HEK293T (cell line): Measurements from ENCODE around the gene SEMA5A.

ENCODE experiments used
- CTCF ChIA-PET: fragments of 350-600 bp; formaldehyde crosslinking; extraction: SDS; loops from one replicate; lab custom pipeline; 2021; ENCODE audit warnings: antibody characterized with exemption, inconsistent platforms; lab: Yijun Ruan, JAX
- POLR2A ChIA-PET: fragments of 350-600 bp; formaldehyde crosslinking; extraction: SDS; loops from one replicate; lab custom pipeline; 2020; ENCODE audit warnings: antibody characterized with exemption, inconsistent platforms; lab: Yijun Ruan, JAX
- DNase-seq: peaks from one replicate; pipeline ENCODE4 v3.0.0; 2012; ENCODE audit warnings: mixed read lengths; ENCODE audit errors: extremely low spot score
- ARNT ChIP-seq: fragments of 450-650 bp; IDR thresholded peaks from 2 replicates; pipeline ENCODE4 v1.6.1; 2017; ENCODE audit warnings: mild to moderate bottlenecking
- BHLHE40 ChIP-seq: fragments of 450-650 bp; IDR thresholded peaks from 2 replicates; pipeline ENCODE4 v1.6.1; 2016; ENCODE audit warnings: mild to moderate bottlenecking, moderate library complexity, borderline replicate concordance
- CTBP1 ChIP-seq: fragments of 450-650 bp; IDR thresholded peaks from 2 replicates; pipeline ENCODE4 v1.6.1; 2016; ENCODE audit warnings: borderline replicate concordance
- ELF4 ChIP-seq: fragments of 450-650 bp; IDR thresholded peaks from 2 replicates; pipeline ENCODE4 v1.6.1; 2017; ENCODE audit warnings: antibody characterized with exemption
- FOXA1 ChIP-seq: fragments of 450-650 bp; IDR thresholded peaks from 2 replicates; pipeline ENCODE4 v1.6.1; 2016; ENCODE audit warnings: mild to moderate bottlenecking
- FOXK2 ChIP-seq: fragments of 450-650 bp; IDR thresholded peaks from 2 replicates; pipeline ENCODE4 v1.6.1; 2016; ENCODE audit warnings: mild to moderate bottlenecking
- FOXM1 ChIP-seq: fragments of 450-650 bp; IDR thresholded peaks from 2 replicates; pipeline ENCODE4 v1.6.1; 2017; ENCODE audit warnings: mild to moderate bottlenecking, borderline replicate concordance
- HDGF ChIP-seq: fragments of 450-650 bp; IDR thresholded peaks from 2 replicates; pipeline ENCODE4 v1.6.1; 2017; ENCODE audit warnings: antibody characterized with exemption, borderline replicate concordance
- L3MBTL2 ChIP-seq: fragments of 450-650 bp; conservative IDR thresholded peaks from 2 replicates; pipeline ENCODE4 v1.6.1; 2016; ENCODE audit warnings: mild to moderate bottlenecking
- LEF1 ChIP-seq: fragments of 450-650 bp; IDR thresholded peaks from 2 replicates; pipeline ENCODE4 v1.6.1; 2017; ENCODE audit warnings: mild to moderate bottlenecking, borderline replicate concordance
- NFRKB ChIP-seq: fragments of 450-650 bp; IDR thresholded peaks from 2 replicates; pipeline ENCODE4 v1.6.1; 2016; ENCODE audit warnings: mild to moderate bottlenecking, moderate library complexity
- SP1 ChIP-seq: fragments of 450-650 bp; IDR thresholded peaks from 2 replicates; pipeline ENCODE4 v1.6.1; 2017
- SUZ12 ChIP-seq: fragments of 450-650 bp; IDR thresholded peaks from 2 replicates; pipeline ENCODE4 v1.6.1; 2016; ENCODE audit warnings: mild to moderate bottlenecking
- TARDBP ChIP-seq: fragments of 450-650 bp; IDR thresholded peaks from 2 replicates; pipeline ENCODE4 v1.6.1; 2016
- ZNF384 ChIP-seq: fragments of 450-650 bp; IDR thresholded peaks from 2 replicates; pipeline ENCODE4 v1.6.1; 2016
- TF ChIP-seq, protein P1 (sequence below): fragments of 450-650 bp; IDR thresholded peaks from 2 replicates; pipeline ENCODE4 v1.6.1; 2016

The SEMA5A gene

GRCh38 chr5:9440517-9440916 is 105.4 kb downstream of the SEMA5A start:
- ChIA-PET POLR2A (no interaction called here), CTCF (no interaction called here)
- TF ChIP-seq, protein P1, sequence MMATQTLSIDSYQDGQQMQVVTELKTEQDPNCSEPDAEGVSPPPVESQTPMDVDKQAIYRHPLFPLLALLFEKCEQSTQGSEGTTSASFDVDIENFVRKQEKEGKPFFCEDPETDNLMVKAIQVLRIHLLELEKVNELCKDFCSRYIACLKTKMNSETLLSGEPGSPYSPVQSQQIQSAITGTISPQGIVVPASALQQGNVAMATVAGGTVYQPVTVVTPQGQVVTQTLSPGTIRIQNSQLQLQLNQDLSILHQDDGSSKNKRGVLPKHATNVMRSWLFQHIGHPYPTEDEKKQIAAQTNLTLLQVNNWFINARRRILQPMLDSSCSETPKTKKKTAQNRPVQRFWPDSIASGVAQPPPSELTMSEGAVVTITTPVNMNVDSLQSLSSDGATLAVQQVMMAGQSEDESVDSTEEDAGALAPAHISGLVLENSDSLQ = no peak
- TF ChIP-seq FOXA1 = no peak
- DNase-seq = no peak

GRCh38 chr5:9439531-9440292 is 106.2 kb downstream of the SEMA5A start:
- DNase-seq = no peak
- TF ChIP-seq ELF4 (no peak), SP1 (no peak), CTBP1 (no peak), TARDBP (no peak)
- POLR2A ChIA-PET = no interaction called here
- CTCF ChIA-PET = no interaction called here

GRCh38 chr5:9438596-9439354 is 107.1 kb downstream of the SEMA5A start:
- TF ChIP-seq ZNF384 (no peak), L3MBTL2 (no peak), ELF4 (no peak), HDGF (no peak), FOXA1 (no peak), BHLHE40 (no peak), ARNT (no peak), SUZ12 (no peak), LEF1 (no peak), FOXM1 (no peak), CTBP1 (no peak), TARDBP (no peak), NFRKB (no peak)
- ChIA-PET POLR2A (no interaction called here), CTCF (no interaction called here)
- no peak for DNase-seq

GRCh38 chr5:9437741-9438240 is 108.1 kb downstream of the SEMA5A start:
- ChIA-PET POLR2A (no interaction called here), CTCF (no interaction called here)
- DNase-seq = no peak
- TF ChIP-seq NFRKB (no peak), FOXK2 (no peak), FOXM1 (no peak), TARDBP (no peak)
- TF ChIP-seq, protein P1 = no peak

DNA sequence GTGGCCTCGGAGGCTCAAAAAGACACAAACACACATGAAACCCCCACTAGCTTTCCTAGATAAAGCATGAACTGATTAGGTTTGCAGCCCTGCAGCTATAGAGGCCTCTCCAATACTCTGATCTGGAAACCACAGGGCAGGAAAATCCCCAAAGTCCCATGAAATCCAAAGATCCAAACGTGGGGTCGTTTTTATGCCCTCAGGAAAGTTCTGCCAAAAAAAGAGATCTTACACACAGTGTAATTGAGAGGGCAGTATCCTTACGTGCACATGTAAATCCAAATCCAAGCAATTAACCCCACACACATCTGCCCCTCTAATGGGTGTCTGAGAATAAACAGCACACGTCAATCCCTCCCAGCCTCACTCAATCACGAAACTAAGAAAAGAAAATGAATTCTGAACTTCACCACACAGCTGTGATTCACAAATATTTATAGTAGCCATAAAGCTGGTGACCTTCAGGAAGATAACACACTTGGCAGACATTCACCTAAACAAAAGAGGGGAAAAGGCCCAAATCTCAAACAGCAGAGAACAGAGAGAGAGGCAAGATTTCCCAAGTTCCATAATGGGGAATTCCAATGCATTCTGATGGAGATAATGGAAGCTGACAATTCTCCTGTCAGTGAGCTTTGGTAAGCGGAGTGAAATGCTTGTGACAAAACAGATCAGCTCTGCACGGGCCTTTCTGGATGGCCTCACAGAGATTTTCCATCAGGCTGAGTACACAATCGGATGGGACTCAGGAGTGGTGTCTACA is 114.2 kb downstream of the SEMA5A start:
- DNase-seq = no peak
- ChIA-PET CTCF (interaction anchor here (0.5 kb wide), 1 partner anchor 1258 kb away, joined by 3 read pairs; no protein-coding TSS in a partner anchor), POLR2A (no interaction called here)
- TF ChIP-seq FOXK2 (no peak), FOXA1 (no peak), ELF4 (no peak), HDGF (no peak), SP1 (no peak), LEF1 (no peak), BHLHE40 (no peak), CTBP1 (no peak), SUZ12 (no peak), ZNF384 (no peak), TARDBP (no peak), FOXM1 (no peak), ARNT (no peak), L3MBTL2 (no peak), NFRKB (no peak)
- TF ChIP-seq, protein P1 = no peak

- no peak for DNase-seq
- CTCF ChIA-PET = interaction anchor here (0.5 kb wide), 1 partner anchor 1259 kb away, joined by 3 read pairs; no protein-coding TSS in a partner anchor
- TF ChIP-seq FOXM1 = no peak
- TF ChIP-seq TARDBP = no peak
- no peak for TF ChIP-seq L3MBTL2
- no peak for TF ChIP-seq FOXA1
- no peak for TF ChIP-seq LEF1
- POLR2A ChIA-PET = no interaction called here
Measured at GRCh38 chr5:9431151-9431495, 114.8 kb downstream of the SEMA5A start.
